Cardiac fibroblast (primary cell): ENCODE measurements around the gene MYPN.
A peak's percentile ranks its signal among the peaks of the same experiment; 100 is the strongest.
"Not testable (repeated sequence)": the region's sequence is repeated elsewhere in the genome, so short reads cannot be mapped to it uniquely, and the experiment has no call there.

Experiments used
- DNase-seq, 2 donors: peaks; one replicate each; pipeline versions ENCODE4 v3.0.0 to v3.0.0-alpha.2; 2010; ENCODE audit warnings: low read depth in 2 of 2
- H3K4me3 ChIP-seq, 2 donors: replicated peaks in 1 of 2; 1 replicate in 1 of 2; 2 replicates in 1 of 2; pipeline ENCODE4 v1.5.1; 2011; ENCODE audit warnings: low read depth in 2 of 2, low read length in 2 of 2, mild to moderate bottlenecking in 2 of 2, moderate library complexity in 1 of 2
- TF ChIP-seq, protein P1 (sequence below): IDR thresholded peaks from one replicate; pipeline ENCODE4 v1.5.1; 2011; ENCODE audit warnings: low read depth, mild to moderate bottlenecking, low read length, inconsistent platforms

The MYPN gene

GRCh38 chr10:68188835-68189234 is 79.5 kb downstream of the MYPN start:
- DNase-seq: no peak
- TF ChIP-seq, protein P1, sequence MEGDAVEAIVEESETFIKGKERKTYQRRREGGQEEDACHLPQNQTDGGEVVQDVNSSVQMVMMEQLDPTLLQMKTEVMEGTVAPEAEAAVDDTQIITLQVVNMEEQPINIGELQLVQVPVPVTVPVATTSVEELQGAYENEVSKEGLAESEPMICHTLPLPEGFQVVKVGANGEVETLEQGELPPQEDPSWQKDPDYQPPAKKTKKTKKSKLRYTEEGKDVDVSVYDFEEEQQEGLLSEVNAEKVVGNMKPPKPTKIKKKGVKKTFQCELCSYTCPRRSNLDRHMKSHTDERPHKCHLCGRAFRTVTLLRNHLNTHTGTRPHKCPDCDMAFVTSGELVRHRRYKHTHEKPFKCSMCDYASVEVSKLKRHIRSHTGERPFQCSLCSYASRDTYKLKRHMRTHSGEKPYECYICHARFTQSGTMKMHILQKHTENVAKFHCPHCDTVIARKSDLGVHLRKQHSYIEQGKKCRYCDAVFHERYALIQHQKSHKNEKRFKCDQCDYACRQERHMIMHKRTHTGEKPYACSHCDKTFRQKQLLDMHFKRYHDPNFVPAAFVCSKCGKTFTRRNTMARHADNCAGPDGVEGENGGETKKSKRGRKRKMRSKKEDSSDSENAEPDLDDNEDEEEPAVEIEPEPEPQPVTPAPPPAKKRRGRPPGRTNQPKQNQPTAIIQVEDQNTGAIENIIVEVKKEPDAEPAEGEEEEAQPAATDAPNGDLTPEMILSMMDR: no peak

DNA sequence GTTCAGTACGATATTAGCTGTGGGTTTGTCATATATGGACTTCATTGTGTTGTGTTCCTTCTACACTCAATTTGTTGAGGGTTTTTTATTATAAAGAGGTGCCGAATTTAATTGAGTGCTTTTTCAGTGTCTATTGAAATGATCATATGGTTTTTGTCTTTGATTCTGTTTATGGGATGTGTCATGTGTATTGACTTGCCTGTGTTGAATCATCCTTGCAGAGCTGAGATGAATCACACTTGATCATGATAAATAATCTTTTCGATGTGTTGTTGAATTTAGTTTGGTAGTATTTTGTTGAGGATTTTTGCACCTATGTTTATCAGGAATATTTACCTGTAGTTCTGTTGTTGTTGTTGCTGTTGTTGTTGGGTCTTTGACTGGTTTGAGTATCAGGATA is 82.8 kb downstream of the MYPN start:
- TF ChIP-seq, protein P1: no peak
- DNase-seq: peak in 1 of 2 donors; percentile 14
- H3K4me3 ChIP-seq: no peak overlapping the region

More at GRCh38 chr10:68188835-68189234, 79.5 kb downstream of the MYPN start:
- no peak overlapping the region for H3K4me3 ChIP-seq

DNA sequence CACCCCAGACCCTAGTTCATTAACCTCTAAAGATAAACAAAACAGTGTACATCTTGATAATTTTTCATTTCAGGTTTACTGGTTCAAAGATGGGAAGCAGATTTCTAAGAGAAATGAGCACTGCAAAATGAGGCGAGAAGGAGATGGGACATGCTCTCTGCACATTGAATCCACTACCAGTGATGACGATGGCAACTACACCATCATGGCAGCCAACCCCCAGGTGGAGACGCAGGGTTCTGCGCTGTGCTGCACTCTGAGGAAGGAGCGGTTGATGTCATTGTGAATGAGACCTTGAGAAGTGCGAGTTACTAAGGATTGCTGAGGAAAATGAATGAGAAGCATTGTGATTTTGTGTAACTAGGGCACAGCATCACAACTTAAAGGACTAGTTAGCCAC is 85.0 kb downstream of the MYPN start:
- TF ChIP-seq, protein P1: no peak
- no peak for DNase-seq

GRCh38 chr10:68195776-68196175 is 86.5 kb downstream of the MYPN start:
- H3K4me3 ChIP-seq: not testable (repeated sequence)

More for the DNA sequence above, 85.0 kb downstream of the MYPN start:
- H3K4me3 ChIP-seq: no peak overlapping the region

DNA sequence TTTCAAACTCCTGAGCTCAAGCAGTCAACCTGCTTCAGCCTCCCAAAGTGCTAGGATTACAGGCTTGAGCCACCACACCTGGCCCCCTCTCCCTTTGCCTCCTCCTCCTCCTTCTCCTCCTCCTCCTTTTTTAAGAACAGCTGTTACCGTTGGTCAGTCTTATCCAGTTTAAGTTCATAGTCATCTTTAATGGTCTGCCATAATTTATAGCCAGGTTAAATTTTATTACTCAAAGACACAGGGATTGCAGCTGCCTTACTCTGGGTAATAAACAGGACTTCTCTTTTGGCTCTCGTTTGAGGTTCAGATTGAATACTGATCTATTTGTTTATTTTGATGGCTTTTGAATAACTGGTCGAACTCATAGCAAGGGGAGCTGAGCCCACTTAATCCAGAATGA is 87.4 kb downstream of the MYPN start:
- TF ChIP-seq, protein P1: no peak
- H3K4me3 ChIP-seq: no peak overlapping the region
- no peak for DNase-seq

More at GRCh38 chr10:68195776-68196175, 86.5 kb downstream of the MYPN start:
- not testable (repeated sequence) for DNase-seq

- DNase-seq: peak; percentile 41 to 81
- TF ChIP-seq, protein P1: no peak
- H3K4me3 ChIP-seq: no peak overlapping the region
Measured at GRCh38 chr10:68202960-68203353, 93.7 kb downstream of the MYPN start.

GRCh38 chr10:68208424-68209042 is 99.2 kb downstream of the MYPN start:
- no peak overlapping the region for H3K4me3 ChIP-seq
- peak; percentile 82 to 85 for DNase-seq
- TF ChIP-seq, protein P1: peak; percentile 67
